Skeletal muscle satellite cell (primary cell): ENCODE results near the gene ACYP2. TPM values are rescaled to one million over a fixed set of nuclear protein-coding genes. Genes with fewer than 3 reads are reported as not detected.

Source experiments
- H3K27me3 ChIP-seq: 2 replicates; pipeline ENCODE4 v1.7.0; 2013; ENCODE audit warnings: low read length; ENCODE audit not compliant: control insufficient read depth, insufficient read depth
- H3K36me3 ChIP-seq: 2 replicates; pipeline ENCODE4 v1.7.0; 2013; ENCODE audit warnings: mild to moderate bottlenecking, control low read depth, low read length; ENCODE audit not compliant: insufficient read depth
- H3K4me1 ChIP-seq: 2 replicates; pipeline ENCODE4 v1.7.0; 2013; ENCODE audit warnings: low read length; ENCODE audit not compliant: control insufficient read depth, insufficient read depth
- H3K4me2 ChIP-seq: 2 replicates; pipeline ENCODE4 v1.7.0; 2013; ENCODE audit warnings: mild to moderate bottlenecking, low read length
- H3K4me3 ChIP-seq: 2 replicates; pipeline ENCODE4 v1.7.0; 2013; ENCODE audit warnings: low read length
- H3K9ac ChIP-seq: 2 replicates; pipeline ENCODE4 v1.7.0; 2013; ENCODE audit warnings: mild to moderate bottlenecking, low read depth, low read length, moderate library complexity
- H3K9me3 ChIP-seq: replicated peaks from 2 replicates; pipeline ENCODE4 v1.7.0; 2013; ENCODE audit warnings: mild to moderate bottlenecking, control low read depth, low read length
- small RNA-seq: library from RNA; depleted of rRNA; stranded (forward); fragments of <200 nt; gene quantifications from one replicate; pipeline ENCODE3, GENCODE V24; 2012

The ACYP2 gene

GRCh38 chr2:54336977-54337255, 221.5 kb downstream of the ACYP2 start:
- no peak overlapping the region for H3K9ac ChIP-seq
- no peaks in the 10 kb centered on the region for H3K27me3 ChIP-seq
- H3K36me3 ChIP-seq, result no peaks in the 10 kb centered on the region
- H3K4me3 ChIP-seq, result no peak overlapping the region
- no peaks in the 10 kb centered on the region for H3K9me3 ChIP-seq
- peaks cover 8% of the 10 kb centered on the region for H3K4me1 ChIP-seq
- no peak overlapping the region for H3K4me2 ChIP-seq

- H3K9ac ChIP-seq, result no peak overlapping the region
- H3K4me2 ChIP-seq, result no peak overlapping the region
- peaks cover 5% of the 10 kb centered on the region for H3K4me1 ChIP-seq
- H3K36me3 ChIP-seq, result no peaks in the 10 kb centered on the region
- H3K27me3 ChIP-seq, result no peaks in the 10 kb centered on the region
- no peak overlapping the region for H3K4me3 ChIP-seq
- no peaks in the 10 kb centered on the region for H3K9me3 ChIP-seq
Measured at GRCh38 chr2:54341656-54342055, 226.2 kb downstream of the ACYP2 start.

- no peak overlapping the region for H3K9ac ChIP-seq
- no peak overlapping the region for H3K4me3 ChIP-seq
- no peaks in the 10 kb centered on the region for H3K9me3 ChIP-seq
- no peaks in the 10 kb centered on the region for H3K4me1 ChIP-seq
- H3K36me3 ChIP-seq, result no peaks in the 10 kb centered on the region
- no peak overlapping the region for H3K4me2 ChIP-seq
- H3K27me3 ChIP-seq, result no peaks in the 10 kb centered on the region
Measured at GRCh38 chr2:54342603-54343002, 227.2 kb downstream of the ACYP2 start.

- H3K9me3 ChIP-seq, result no peaks in the 10 kb centered on the region
- no peak overlapping the region for H3K9ac ChIP-seq
- no peaks in the 10 kb centered on the region for H3K36me3 ChIP-seq
- H3K4me2 ChIP-seq, result no peak overlapping the region
- H3K4me1 ChIP-seq, result no peaks in the 10 kb centered on the region
- no peaks in the 10 kb centered on the region for H3K27me3 ChIP-seq
- no peak overlapping the region for H3K4me3 ChIP-seq
Measured at GRCh38 chr2:54347622-54348021, 232.2 kb downstream of the ACYP2 start.

- Histone ChIP-seq H3K4me1 (no peaks in the 10 kb centered on the region), H3K27me3 (no peaks in the 10 kb centered on the region), H3K4me2 (no peak overlapping the region), H3K36me3 (no peaks in the 10 kb centered on the region), H3K9me3 (no peaks in the 10 kb centered on the region), H3K4me3 (no peak overlapping the region), H3K9ac (no peak overlapping the region)
Measured at GRCh38 chr2:54348646-54349045, 233.2 kb downstream of the ACYP2 start.

- no peak overlapping the region for H3K9ac ChIP-seq
- no peak overlapping the region for H3K4me2 ChIP-seq
- no peaks in the 10 kb centered on the region for H3K9me3 ChIP-seq
- H3K36me3 ChIP-seq, result no peaks in the 10 kb centered on the region
- H3K27me3 ChIP-seq, result no peaks in the 10 kb centered on the region
- H3K4me1 ChIP-seq, result no peaks in the 10 kb centered on the region
- no peak overlapping the region for H3K4me3 ChIP-seq
Measured at GRCh38 chr2:54350426-54350825, 235.0 kb downstream of the ACYP2 start.

GRCh38 chr2:54353216-54353615, 237.8 kb downstream of the ACYP2 start:
- H3K4me2 ChIP-seq, result no peak overlapping the region
- H3K36me3 ChIP-seq, result no peaks in the 10 kb centered on the region
- no peaks in the 10 kb centered on the region for H3K27me3 ChIP-seq
- no peaks in the 10 kb centered on the region for H3K9me3 ChIP-seq
- H3K9ac ChIP-seq, result no peak overlapping the region
- H3K4me3 ChIP-seq, result no peak overlapping the region
- no peaks in the 10 kb centered on the region for H3K4me1 ChIP-seq

Small RNA genes within 50 kb of the gene (small RNA-seq; reads per million reads assigned to genes)
- not detected for gene RNU7-172P
